SU-DHL-6 (cell line): Measurements from ENCODE around the gene RNF212B.

Experiments
- H2AFZ ChIP-seq: fragments of 200-600 bp; sonication (generic); 2 replicates; pipeline ENCODE4 v1.6.1; 2014; ENCODE audit warnings: low read depth, mild to moderate bottlenecking, moderate library complexity, mixed read lengths, antibody characterized with exemption, low read length; ENCODE audit not compliant: severe bottlenecking
- H3F3A ChIP-seq: fragments of 200-600 bp; shearing (Covaris generic); 2 replicates; pipeline ENCODE4 v1.6.0; 2016; ENCODE audit warnings: antibody characterized with exemption, mild to moderate bottlenecking; ENCODE audit not compliant: insufficient read depth
- H3K27ac ChIP-seq: fragments of 200-600 bp; sonication (generic); 2 replicates; pipeline ENCODE4 v1.5.1; 2016; ENCODE audit warnings: low read depth, mild to moderate bottlenecking, low read length, moderate library complexity, mixed read lengths
- H3K27me3 ChIP-seq: fragments of 200-600 bp; sonication (generic), shearing (Covaris generic); 2 replicates; pipeline ENCODE4 v1.6.0; 2014; ENCODE audit warnings: mild to moderate bottlenecking, low read length
- H3K36me3 ChIP-seq: fragments of 200-600 bp; sonication (generic); 2 replicates; pipeline ENCODE4 v1.6.1; 2014; ENCODE audit warnings: mild to moderate bottlenecking, low read length, mixed read lengths
- H3K4me2 ChIP-seq: fragments of 300-600, 200-600 bp; shearing (Covaris generic), sonication (generic); 2 replicates; pipeline ENCODE4 v1.6.0; 2014; ENCODE audit warnings: low read length, low read depth, mild to moderate bottlenecking; ENCODE audit not compliant: poor library complexity, severe bottlenecking
- H3K4me3 ChIP-seq: fragments of 200-600 bp; sonication (generic); 2 replicates; pipeline ENCODE4 v1.5.1; 2014; ENCODE audit warnings: antibody characterized with exemption, low read length, mild to moderate bottlenecking, mixed read lengths; ENCODE audit not compliant: insufficient read depth, poor library complexity, severe bottlenecking
- H3K79me2 ChIP-seq: fragments of 200-600 bp; sonication (generic); 2 replicates; pipeline ENCODE4 v1.6.1; 2014; ENCODE audit warnings: mild to moderate bottlenecking, low read length, moderate library complexity; ENCODE audit not compliant: insufficient read depth
- H3K9ac ChIP-seq: fragments of 200-600 bp; sonication (generic); 2 replicates; pipeline ENCODE4 v1.7.0; 2014; ENCODE audit warnings: mild to moderate bottlenecking, low read length
- H3K9me2 ChIP-seq: fragments of 200-600 bp; sonication (generic); replicated peaks from 2 replicates; pipeline ENCODE4 v1.6.1; 2014; ENCODE audit warnings: low read length; ENCODE audit not compliant: insufficient read depth
- H3K9me3 ChIP-seq: fragments of 200-600 bp; sonication (generic); 2 replicates; pipeline ENCODE4 v1.6.1; 2014; ENCODE audit warnings: low read length, mixed read lengths; ENCODE audit not compliant: insufficient read depth
- H4K20me1 ChIP-seq: fragments of 200-600 bp; sonication (generic); 2 replicates; pipeline ENCODE4 v1.6.1; 2014; ENCODE audit warnings: low read depth, mild to moderate bottlenecking, antibody characterized with exemption, low read length, moderate library complexity, mixed read lengths
- EZH2phosphoT487 ChIP-seq: fragments of 200-600 bp; sonication (generic), shearing (Covaris generic); conservative IDR thresholded peaks from 2 replicates; pipeline ENCODE4 v1.6.1; 2018; ENCODE audit warnings: mild to moderate bottlenecking, antibody characterized with exemption, low read length, moderate library complexity, mixed read lengths
- TF ChIP-seq, protein P1 (sequence below): fragments of 200-600 bp; sonication (generic); IDR thresholded peaks from one replicate; pipeline ENCODE4 v1.5.1; 2017; ENCODE audit warnings: antibody characterized with exemption, mild to moderate bottlenecking, low read length, moderate library complexity; ENCODE audit not compliant: insufficient read depth, poor library complexity, severe bottlenecking

The RNF212B gene

DNA sequence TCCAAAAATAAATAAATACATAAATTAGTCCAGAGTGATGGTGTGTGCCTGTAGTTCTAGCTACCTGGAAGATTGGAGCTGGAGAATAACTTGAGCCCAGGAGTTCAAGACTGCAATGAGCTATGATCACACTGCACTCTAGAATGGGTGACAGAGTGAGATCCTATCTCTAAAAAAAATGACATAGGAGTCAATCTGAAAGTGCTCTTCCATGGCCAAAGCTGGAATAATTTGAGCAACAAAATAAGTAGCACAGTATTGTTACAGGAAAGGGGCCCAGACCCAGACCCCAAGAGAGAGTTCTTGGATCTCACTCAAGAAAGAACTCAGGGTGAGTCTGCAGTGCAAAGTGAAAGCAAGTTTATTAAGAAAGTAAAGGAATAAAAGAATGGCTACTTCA lies 29.4 kb upstream of the RNF212B start:
- H3K79me2 ChIP-seq: no peaks in the 10 kb centered on the region
- no peak overlapping the region for H3K4me3 ChIP-seq
- H3K27ac ChIP-seq: no peak overlapping the region
- H3K9me3 ChIP-seq: no peaks in the 10 kb centered on the region
- no peak overlapping the region for H3K4me2 ChIP-seq
- no peaks in the 10 kb centered on the region for H3K36me3 ChIP-seq
- no peak overlapping the region for H2AFZ ChIP-seq
- no peaks in the 10 kb centered on the region for H4K20me1 ChIP-seq
- H3K9me2 ChIP-seq: no peaks in the 10 kb centered on the region
- TF ChIP-seq EZH2phosphoT487: no peak
- TF ChIP-seq, protein P1, sequence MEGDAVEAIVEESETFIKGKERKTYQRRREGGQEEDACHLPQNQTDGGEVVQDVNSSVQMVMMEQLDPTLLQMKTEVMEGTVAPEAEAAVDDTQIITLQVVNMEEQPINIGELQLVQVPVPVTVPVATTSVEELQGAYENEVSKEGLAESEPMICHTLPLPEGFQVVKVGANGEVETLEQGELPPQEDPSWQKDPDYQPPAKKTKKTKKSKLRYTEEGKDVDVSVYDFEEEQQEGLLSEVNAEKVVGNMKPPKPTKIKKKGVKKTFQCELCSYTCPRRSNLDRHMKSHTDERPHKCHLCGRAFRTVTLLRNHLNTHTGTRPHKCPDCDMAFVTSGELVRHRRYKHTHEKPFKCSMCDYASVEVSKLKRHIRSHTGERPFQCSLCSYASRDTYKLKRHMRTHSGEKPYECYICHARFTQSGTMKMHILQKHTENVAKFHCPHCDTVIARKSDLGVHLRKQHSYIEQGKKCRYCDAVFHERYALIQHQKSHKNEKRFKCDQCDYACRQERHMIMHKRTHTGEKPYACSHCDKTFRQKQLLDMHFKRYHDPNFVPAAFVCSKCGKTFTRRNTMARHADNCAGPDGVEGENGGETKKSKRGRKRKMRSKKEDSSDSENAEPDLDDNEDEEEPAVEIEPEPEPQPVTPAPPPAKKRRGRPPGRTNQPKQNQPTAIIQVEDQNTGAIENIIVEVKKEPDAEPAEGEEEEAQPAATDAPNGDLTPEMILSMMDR: no peak
- no peaks in the 10 kb centered on the region for H3K27me3 ChIP-seq
- H3K9ac ChIP-seq: no peak overlapping the region
- H3F3A ChIP-seq: no peaks in the 10 kb centered on the region

DNA sequence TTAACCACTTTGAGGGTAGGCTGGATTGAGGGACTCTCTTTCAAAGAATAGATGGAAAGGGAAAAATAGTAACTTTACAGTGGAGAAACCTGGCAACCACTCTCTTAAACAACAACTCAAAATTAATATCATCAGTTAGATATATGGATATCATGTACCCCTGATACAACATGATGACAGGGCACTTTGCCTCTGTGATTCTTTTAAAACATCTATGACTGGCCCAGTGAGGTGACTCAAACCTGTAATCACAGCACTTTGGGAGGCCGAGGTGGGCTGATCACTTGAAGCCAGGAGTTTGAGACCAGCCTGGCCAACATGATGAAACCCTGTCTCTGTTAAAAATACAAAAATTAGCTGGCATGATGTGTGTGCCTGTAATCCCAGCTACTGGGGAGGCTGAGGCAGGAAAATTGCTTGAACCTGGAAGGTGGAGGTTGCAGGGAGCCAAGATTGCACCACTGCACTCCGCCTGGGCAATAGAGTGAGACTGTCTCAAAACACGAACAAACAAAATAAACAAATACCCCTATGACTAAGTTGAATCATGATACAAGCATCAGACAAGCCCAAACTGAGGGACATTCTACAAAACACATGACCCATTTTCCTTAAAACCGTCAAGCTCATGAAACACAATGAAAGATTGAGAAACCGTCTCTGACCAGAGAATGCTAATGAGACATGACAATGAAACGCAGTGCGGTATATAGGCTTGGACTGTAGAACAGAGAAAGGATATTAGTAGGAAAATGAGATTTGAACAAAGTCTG lies 27.9 kb upstream of the RNF212B start:
- Histone ChIP-seq H3K9me2 (no peaks in the 10 kb centered on the region), H3K27me3 (no peaks in the 10 kb centered on the region), H2AFZ (no peak overlapping the region), H3K9ac (no peak overlapping the region), H3K79me2 (no peaks in the 10 kb centered on the region), H4K20me1 (no peaks in the 10 kb centered on the region), H3K27ac (no peak overlapping the region), H3K4me2 (no peak overlapping the region), H3K4me3 (no peak overlapping the region), H3K9me3 (no peaks in the 10 kb centered on the region), H3K36me3 (no peaks in the 10 kb centered on the region), H3F3A (no peaks in the 10 kb centered on the region)
- TF ChIP-seq, protein P1: no peak
- no peak for TF ChIP-seq EZH2phosphoT487

DNA sequence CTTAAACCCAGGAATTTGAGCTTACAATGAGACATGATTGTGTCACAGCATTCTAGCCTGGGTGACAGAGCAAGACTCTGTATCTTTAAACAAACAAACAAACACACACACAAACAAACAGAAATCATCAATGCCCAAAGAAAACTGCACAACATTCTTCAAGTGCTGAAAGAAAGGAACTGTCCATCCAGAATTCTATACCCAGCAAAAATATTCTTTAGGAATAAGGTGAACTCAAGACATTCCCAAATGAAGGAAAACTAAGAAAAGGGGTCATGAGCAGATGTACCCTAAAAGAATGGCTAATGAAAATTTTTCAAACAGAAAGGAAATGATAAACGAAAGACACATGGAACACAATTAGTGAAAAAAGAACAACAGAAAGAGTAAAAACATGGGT lies 22.3 kb upstream of the RNF212B start:
- no peaks in the 10 kb centered on the region for H4K20me1 ChIP-seq
- H3K9me2 ChIP-seq: no peaks in the 10 kb centered on the region
- H3K4me2 ChIP-seq: no peak overlapping the region
- no peaks in the 10 kb centered on the region for H3K79me2 ChIP-seq
- no peaks in the 10 kb centered on the region for H3K27me3 ChIP-seq
- TF ChIP-seq, protein P1: no peak
- no peak for TF ChIP-seq EZH2phosphoT487
- H3K9ac ChIP-seq: no peak overlapping the region
- H3K9me3 ChIP-seq: no peaks in the 10 kb centered on the region
- no peak overlapping the region for H3K27ac ChIP-seq
- H3K36me3 ChIP-seq: no peaks in the 10 kb centered on the region
- H2AFZ ChIP-seq: no peak overlapping the region
- H3F3A ChIP-seq: no peaks in the 10 kb centered on the region
- H3K4me3 ChIP-seq: no peak overlapping the region
